Eye (tissue), 1 donor: Measurements from ENCODE around the gene TMEM178B.
A peak's percentile ranks its signal among the peaks of the same experiment; 100 is the strongest.

Experiments
- DNase-seq: peaks from one replicate; pipeline ENCODE4 v3.0.0-alpha.2; 2015

Gene TMEM178B

DNA sequence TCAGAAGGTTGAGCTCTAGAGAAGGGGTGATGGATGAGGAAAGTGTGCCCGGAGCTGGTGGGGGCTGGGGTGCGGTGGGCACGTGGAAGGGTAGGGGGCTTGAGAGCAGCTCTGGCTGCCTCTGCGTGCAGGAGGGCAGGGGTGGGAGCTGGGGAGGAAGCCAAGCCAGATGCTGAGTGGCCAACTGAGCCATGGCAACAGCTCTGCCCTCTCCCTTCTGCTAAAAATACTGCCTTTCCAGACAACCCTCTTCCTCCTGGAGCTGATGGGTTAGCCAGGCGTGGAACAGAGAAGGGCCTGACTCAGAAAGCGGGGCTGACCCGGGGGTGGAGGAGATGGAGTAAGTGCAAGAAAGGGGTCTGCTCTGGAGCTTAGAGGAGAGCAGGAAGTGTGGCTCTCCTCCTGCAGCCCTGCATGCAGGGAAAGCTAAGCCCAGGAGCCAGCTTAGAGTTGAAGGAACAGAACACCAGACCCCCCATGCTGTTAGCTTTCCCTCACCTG is 362.8 kb downstream of the TMEM178B start:
- DNase-seq = no peak

DNA sequence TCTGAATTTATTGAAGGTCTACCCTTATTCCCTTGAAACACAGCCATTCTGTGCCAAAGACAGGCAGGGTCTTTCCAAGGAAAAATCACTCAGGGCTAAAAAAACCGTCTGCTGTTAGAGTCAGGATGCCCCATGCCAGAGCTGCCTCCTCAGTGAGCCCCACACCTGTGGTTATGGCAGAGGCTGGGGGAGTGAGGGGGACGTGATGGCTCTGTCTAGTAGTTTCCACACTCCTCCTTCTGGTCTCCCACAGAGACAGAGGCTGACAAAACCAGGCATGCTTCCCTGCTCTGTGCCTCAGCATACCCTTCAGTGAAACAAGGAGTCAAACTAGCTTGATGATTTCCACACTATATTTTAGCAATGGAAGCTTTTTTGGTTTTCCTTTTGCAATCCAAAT is 365.3 kb downstream of the TMEM178B start:
- DNase-seq = no peak

GRCh38 chr7:141439776-141440175 is 365.9 kb downstream of the TMEM178B start:
- no peak for DNase-seq

- no peak for DNase-seq
Measured at GRCh38 chr7:141441837-141442627, 368.2 kb downstream of the TMEM178B start.

DNA sequence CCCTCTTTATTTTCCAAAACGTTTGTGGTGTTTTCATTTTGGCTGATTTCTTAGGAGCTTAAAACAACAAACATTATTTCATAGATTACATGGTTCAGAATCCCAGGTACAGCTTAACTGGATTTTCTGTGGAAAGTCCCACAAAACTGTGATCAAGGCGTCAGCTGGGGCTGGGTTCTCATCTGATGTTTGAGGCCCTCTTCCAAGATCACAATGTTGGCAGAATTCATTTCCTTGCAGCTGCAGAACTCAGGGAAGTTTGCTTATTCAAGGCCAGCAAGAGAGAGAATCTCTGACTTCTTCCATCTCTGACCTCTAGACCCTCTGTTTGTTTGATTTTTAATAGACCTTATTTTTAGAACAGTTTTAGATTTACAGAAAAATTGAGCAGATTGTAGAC is 368.9 kb downstream of the TMEM178B start:
- no peak for DNase-seq

GRCh38 chr7:141444961-141445360 is 371.1 kb downstream of the TMEM178B start:
- no peak for DNase-seq

- no peak for DNase-seq
Measured at GRCh38 chr7:141451232-141451631, 377.4 kb downstream of the TMEM178B start.

- no peak for DNase-seq
Measured at GRCh38 chr7:141452911-141453310, 379.0 kb downstream of the TMEM178B start.

DNA sequence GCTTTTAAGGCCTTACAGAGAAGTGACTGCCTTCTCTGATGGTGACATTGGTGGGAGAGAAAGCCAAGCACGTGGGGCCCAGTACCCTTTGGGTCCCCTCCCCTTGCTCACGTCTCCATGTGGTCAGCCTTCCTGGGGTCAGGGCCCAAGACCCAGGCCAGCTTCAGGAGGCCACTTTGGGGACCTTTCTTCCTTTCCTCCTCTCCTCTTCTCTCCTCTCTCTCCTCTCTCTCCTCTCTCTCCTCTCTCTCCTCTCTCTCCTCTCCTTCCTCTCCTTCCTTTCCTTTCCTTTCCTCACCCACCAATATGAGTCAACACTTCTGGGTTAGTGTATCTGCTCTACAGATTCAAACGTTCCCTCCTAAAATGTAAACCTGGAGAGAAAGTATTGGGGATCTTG is 380.5 kb downstream of the TMEM178B start:
- DNase-seq = no peak

GRCh38 chr7:141455723-141456122 is 381.9 kb downstream of the TMEM178B start:
- no peak for DNase-seq

DNA sequence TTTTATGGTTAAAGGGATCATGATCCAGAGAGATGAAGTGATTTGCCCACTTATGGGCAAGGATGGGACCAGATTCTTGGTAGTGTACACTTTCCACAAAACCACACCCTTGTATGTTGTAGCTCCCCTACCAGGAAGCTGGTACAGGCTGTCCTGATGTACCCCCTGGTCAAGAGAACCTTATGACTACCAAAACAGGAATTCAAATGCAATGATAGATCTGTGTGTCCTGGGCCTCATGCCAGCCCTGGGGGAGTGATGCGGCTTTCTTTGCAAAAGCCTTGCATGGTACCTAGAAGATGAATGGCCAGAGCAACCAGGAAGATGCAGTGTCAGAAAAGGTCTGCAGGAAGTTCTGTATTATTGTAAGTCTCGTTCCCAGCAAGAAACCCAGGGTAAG is 382.4 kb downstream of the TMEM178B start:
- no peak for DNase-seq

DNA sequence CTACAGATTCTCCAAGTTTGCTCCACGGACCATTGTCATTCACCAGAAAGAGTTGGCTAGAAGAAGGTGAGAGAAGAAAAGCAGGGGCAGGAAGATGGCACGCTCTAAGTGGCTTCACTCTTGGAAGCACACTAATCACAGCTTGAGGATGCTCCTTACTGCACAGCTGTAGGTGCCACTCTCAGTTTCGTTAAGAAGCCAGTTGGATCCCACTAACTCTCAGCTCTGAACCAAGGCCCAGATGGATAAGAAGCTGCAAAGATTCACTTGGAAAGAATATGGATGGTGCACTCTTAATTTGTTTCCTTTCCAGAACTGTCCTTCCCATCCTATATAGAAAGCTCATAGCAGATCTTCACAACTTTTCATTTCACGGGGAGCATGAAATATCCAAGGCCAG is 382.8 kb downstream of the TMEM178B start:
- DNase-seq = no peak

DNA sequence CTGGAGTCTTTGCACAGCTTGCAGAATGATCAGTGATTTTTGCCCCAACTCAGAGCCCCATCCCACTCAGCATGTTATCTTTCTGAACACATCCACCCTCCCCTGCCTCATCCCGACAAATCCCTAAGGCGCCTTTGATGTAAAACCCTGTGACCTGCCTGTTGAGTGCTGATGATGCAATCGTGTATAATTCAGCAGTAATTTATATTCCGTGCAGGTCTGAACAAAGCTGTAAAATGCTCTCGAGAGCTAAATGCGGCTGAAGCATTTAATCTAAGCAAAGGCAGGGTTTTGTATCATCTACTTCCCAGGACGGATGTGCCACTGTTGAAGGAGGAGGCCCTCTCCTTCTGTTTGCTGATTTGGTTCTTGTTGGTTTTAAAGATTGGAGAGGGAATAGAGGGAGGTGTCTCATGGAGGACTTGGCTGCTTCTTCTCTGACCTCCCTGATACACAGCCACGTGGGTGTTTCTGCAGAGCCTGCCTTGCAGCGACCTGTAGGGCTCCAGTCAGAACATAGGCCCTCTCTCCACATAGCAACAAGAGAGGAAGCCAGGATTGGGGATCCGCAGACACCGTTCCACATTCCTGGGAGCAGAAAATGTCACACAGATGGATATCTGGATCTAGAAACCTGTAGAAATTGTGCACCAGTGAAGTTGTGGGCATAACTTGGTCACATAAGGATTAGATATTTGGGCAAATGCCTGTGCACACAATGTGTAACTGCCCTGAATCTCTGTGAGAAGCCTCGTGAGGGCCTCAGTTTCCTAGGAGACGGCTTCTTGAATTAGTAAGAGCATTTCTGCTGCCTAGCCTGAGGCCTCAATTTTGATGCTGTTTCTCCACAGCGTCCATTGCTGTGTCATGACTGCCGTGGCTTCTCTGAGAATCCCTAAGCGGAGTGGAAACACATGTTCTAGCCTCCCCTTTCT is 387.2 kb downstream of the TMEM178B start:
- DNase-seq = peak; percentile 65

DNA sequence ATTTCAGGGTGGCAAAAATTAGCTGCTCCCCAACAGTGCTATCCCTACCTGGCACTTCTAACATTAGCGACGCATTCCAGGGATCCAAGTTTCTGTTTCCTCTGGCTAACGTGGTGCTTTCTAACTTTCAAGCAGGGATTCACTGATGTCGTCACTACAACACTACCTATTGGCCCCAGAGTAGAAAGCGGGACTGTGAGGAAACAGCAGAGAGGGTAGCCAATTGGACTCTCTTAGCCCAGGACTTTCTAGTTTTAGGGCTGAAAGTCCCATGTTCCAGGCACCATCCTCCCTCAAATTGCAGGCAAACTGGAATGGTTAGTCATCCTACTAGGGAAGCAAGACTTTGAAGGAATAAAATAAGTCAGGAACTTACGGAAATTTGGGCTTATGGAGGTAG is 388.1 kb downstream of the TMEM178B start:
- DNase-seq = peak; percentile 18

- DNase-seq = no peak
Measured at GRCh38 chr7:141462958-141463357, 389.1 kb downstream of the TMEM178B start.

DNA sequence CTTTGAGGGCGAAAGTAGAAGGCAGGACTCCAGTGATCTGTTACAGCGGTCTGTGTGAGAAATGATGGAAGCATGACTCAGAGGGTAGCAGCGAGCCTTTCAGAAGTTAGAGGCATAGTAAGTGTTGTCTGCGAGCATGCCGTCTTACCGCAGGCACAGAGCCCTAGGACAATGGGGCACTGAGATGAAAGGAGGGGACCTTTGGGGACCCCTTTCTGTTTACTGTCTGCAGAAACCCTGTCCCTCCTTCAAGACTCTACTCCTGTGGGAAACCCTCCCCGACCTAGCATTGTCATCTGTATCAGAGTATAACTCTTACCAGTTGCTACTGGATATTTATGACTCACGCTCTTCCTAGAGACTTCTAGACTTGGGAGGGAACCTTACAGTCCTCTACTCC is 390.1 kb downstream of the TMEM178B start:
- no peak for DNase-seq

DNA sequence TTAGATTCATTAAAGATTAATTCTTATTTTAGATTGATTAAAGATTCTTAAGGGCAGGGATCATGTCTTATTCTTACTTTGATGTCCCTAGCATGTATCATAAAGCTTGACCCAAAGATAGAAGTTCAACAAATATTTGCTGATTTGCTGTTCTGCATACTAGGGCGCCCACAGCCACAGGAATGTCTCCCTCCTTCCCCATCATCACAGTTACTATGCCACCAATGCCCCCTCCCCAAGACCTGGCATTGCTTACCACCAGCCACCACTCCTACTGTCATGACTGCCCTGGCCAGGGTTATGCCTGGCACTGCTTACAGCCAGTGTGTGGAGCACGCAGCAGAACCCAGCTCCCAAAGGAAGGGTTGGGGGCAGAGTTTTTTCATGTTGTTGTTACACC is 390.7 kb downstream of the TMEM178B start:
- DNase-seq = no peak

- DNase-seq = no peak
Measured at GRCh38 chr7:141466151-141466904, 392.5 kb downstream of the TMEM178B start.

GRCh38 chr7:141468341-141468740 is 394.5 kb downstream of the TMEM178B start:
- DNase-seq = no peak

DNA sequence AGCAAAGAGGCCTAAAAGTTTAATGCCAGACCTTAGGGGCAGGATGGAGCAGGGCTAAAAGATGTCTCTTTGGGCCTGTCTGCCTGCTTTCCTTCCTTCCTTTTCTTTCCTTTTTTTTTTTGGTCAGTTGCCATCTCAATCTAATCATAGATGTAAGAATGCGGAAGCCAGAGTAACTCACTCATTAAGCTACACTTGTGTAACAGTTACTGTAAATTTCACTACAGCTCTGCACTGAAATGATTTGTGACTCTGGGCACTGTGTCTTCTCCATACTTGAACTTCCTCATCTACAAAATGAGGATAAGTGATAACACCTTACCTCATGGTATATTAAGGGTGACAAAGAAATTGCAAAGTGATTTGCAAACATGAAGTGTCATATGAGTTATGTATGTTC is 401.8 kb downstream of the TMEM178B start:
- no peak for DNase-seq

DNA sequence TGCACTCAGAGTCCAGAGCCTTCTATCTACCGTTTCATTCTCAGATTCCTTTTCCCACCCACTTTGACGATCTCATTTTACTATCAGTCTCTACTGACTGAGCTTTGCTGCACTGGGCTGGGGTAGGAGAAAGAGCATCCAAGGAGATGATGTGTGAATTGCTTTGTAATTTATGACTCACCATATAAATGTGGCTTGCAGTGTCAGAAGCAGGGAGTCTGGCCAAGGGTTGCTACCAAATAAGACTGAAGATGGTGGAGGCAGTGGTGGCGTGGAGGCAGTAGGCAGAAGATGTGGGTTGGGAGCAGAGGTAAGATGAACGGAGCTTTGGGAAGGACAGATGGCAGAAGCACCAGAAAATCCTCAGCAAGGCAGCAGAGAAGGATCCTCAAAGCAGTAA is 404.0 kb downstream of the TMEM178B start:
- DNase-seq = no peak

DNA sequence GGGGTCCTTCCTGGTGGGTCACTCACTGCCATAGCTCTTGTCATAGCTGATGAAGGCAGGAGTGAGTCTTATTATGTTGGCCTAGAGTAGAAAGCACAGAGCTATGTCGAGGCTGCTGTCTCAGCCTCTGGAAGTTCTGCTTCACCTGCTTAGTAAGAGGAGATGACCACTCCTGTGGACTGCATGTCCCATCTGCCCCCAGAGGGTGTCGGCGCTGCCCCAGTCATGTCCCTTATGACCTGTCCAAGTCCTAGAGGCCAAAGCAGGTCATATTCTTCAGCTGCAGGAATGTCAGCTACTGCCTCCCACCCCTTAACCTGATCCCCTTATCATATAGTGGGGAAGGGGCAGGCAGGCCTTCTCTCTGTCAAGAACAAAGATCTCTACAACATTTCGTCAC is 405.0 kb downstream of the TMEM178B start:
- DNase-seq = no peak

DNA sequence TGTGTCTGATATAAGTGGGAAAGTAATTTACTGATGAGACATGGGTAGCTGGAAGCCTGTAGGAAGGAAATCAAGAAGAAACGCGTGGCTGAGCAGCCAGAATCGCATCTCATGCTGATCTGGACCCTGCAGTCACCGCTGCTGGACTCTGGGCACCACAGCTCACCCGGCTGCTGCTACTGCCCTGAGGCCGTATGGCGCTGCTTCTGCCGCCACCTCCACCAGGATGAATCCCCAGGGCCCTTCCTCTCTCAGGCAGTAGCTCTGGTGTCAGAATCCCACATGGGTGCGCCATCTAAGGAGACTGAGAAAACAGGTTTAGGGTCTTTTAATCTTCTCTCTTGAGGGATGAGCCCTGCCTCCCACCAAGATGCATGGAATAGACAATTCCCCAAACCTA is 407.1 kb downstream of the TMEM178B start:
- no peak for DNase-seq
